Measurements from ENCODE around the gene LCE1E.

LCE1E gene

GRCh38 chr1:152783095-152783494, 3.0 kb upstream of the LCE1E start:
- no peak for DNase-seq

GRCh38 chr1:152795686-152796085, 9.6 kb downstream of the LCE1E start:
- no peak for DNase-seq

- no peak for DNase-seq
Measured at GRCh38 chr1:152796421-152796820, 10.4 kb downstream of the LCE1E start, which contains the start of gene LCE1D. Gene LCE1D (plus strand): TSS chr1:152796721. CDS start chr1:152797795, 1,074 bp downstream.

- no peak for DNase-seq
Measured at GRCh38 chr1:152801333-152801732, 15.3 kb downstream of the LCE1E start.

- DNase-seq: no peak
Measured at GRCh38 chr1:152806576-152806975, 20.5 kb downstream of the LCE1E start, which contains the start of gene LCE1C. Gene LCE1C (minus strand): TSS chr1:152806651. CDS start chr1:152805478, 1,173 bp downstream.

- DNase-seq: no peak
Measured at GRCh38 chr1:152811050-152811449, 25.0 kb downstream of the LCE1E start.

- no peak for DNase-seq
Measured at GRCh38 chr1:152811671-152812070, 25.6 kb downstream of the LCE1E start, which contains the start of gene LCE1B. Gene LCE1B (plus strand): TSS chr1:152811971. CDS start chr1:152812447, 476 bp downstream.

- no peak for DNase-seq
Measured at GRCh38 chr1:152817309-152817708, 31.3 kb downstream of the LCE1E start.

GRCh38 chr1:152823294-152823693, 37.2 kb downstream of the LCE1E start:
- DNase-seq: no peak

- DNase-seq: no peak
Measured at GRCh38 chr1:152824964-152825363, 38.9 kb downstream of the LCE1E start.

GRCh38 chr1:152827173-152827572, 41.1 kb downstream of the LCE1E start, which contains the start of gene LCE1A:
Gene LCE1A (plus strand): TSS chr1:152827473. CDS start chr1:152827473, 0 bp downstream.
- no peak for DNase-seq

- no peak for DNase-seq
Measured at GRCh38 chr1:152836870-152837269, 50.8 kb downstream of the LCE1E start.

Data from hematopoietic multipotent progenitor cell treated with erythropoietin and hydrocortisone succinate and interleukin-3 and kit ligand, for 4 days (in vitro differentiated cells).